Thoracic aorta (tissue), 2 donors: Measurements from ENCODE around the gene IFNAR1. TPM values are rescaled to one million over a fixed set of nuclear protein-coding genes. Genes with fewer than 3 reads are reported as not detected.
"Not testable (repeated sequence)": the region's sequence is repeated elsewhere in the genome, so short reads cannot be mapped to it uniquely, and the experiment has no call there.

ENCODE experiments used
- ATAC-seq: fragments of 150-250 bp; one replicate; pipeline ENCODE4 v1.8.0; 2017; ENCODE audit warnings: low read depth; ENCODE audit not compliant: insufficient number of reproducible peaks, low FRiP score
- DNase-seq: peaks from one replicate; pipeline ENCODE4 v3.0.0-alpha.2; 2020; ENCODE audit warnings: low spot score
- H3K27ac ChIP-seq, 2 donors: fragments of 200-600 bp; sonication (generic); 1 replicate in 1 of 2; 2 replicates in 1 of 2; pipeline ENCODE4 v1.5.1; 2016; ENCODE audit warnings: mild to moderate bottlenecking in 2 of 2, moderate library complexity in 2 of 2
- H3K27me3 ChIP-seq: fragments of 200-600 bp; sonication (generic); replicated peaks from 2 replicates; pipeline ENCODE4 v1.6.0; 2016; ENCODE audit warnings: mild to moderate bottlenecking; ENCODE audit not compliant: insufficient read depth
- H3K36me3 ChIP-seq: fragments of 200-600 bp; sonication (generic); one replicate; pipeline ENCODE4 v1.5.1; 2016
- H3K4me1 ChIP-seq, 2 donors: fragments of 200-600 bp; sonication (generic); 1 replicate in 1 of 2; 2 replicates in 1 of 2; pipeline versions ENCODE4 v1.5.1 to v1.6.0; 2016; ENCODE audit warnings: low read depth in 2 of 2, mild to moderate bottlenecking in 1 of 2; ENCODE audit not compliant: control insufficient read depth in 1 of 2
- H3K4me3 ChIP-seq: fragments of 200-600 bp; sonication (generic); 2 replicates; pipeline ENCODE4 v1.5.1; 2016; ENCODE audit warnings: mild to moderate bottlenecking
- H3K9me3 ChIP-seq: fragments of 200-600 bp; sonication (generic); 2 replicates; pipeline ENCODE4 v1.5.1; 2016
- CTCF ChIP-seq: fragments of 200-600 bp; sonication (generic); IDR thresholded peaks from one replicate; pipeline ENCODE4 v1.5.1; 2019; ENCODE audit warnings: antibody characterized with exemption
- total RNA-seq, 2 donors: library from RNA; depleted of rRNA; stranded (reverse); fragments of >200 nt; gene quantifications; one replicate each; pipeline versions ENCODE4 v1.1.0 to v1.2.3, GENCODE V29; 2016

Gene IFNAR1
- total RNA-seq, 2 donors from 2014 or later: 31.3 to 61.9 TPM

DNA sequence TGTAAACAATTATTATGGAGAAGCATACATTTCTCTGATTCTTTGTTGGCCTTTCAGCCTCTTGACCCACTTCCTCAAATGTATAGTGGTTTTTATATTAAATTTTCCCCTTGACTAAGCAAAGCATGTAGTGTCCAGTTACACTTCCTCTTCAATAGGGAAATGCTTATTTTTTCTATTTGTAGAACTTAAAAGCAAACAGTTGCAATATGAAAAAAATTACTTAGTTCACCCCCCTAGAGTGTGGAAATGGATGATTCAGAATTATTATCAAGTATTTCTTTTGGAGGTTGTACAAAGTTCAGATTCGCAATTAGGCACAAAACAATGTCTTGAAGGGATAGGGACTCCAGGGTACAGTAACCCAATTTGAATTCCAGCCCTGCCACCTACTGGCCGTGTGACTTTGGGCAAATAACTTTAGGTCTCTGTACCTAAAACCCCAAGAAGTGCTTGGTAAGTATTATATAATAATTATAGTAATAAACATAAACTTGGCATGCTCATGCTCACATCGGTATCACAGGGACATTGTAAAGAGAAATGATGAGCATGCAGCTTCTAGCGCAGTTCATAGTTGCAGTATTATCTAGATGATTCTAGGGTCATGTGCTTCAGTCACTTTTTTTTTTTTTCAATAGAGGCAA is 49.8 kb downstream of the IFNAR1 start:
- DNase-seq (no peak), ATAC-seq (no peak)
- peak; percentile 42 for TF ChIP-seq CTCF
- Histone ChIP-seq H3K9me3 (no peaks in the 10 kb centered on the region), H3K27ac (peak overlapping the region in 1 of 2 donors; percentile 55), H3K4me1 (peaks cover 4 to 15% of the 10 kb centered on the region in 2 donors), H3K4me3 (no peak overlapping the region), H3K27me3 (no peaks in the 10 kb centered on the region), H3K36me3 (no peaks in the 10 kb centered on the region)

DNA sequence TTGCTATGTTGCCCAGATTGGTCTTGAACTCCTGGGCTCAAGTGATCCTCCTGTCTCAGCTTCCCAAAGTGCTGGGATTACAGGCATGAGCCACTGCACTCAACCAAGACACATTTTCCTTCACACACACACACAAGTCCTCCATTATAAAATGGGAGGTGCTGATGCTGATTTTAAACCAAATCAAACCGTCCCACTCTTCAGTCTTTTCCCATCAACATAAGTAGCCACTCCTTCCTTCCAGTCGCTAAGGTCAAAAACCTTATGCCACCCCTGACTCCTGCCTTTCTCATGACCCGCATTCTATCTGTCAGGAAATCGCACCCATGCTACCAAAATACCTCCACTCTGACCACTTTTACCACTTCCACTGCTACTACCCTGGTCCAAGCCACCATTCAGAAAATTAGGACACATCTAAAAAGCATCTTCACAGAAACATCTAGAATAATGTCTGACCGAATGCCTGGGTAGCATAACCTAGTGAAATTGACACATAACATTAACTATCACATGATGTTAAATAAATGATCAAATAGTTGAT is 50.4 kb downstream of the IFNAR1 start:
- Histone ChIP-seq H3K27ac (no peak overlapping the region), H3K9me3 (no peaks in the 10 kb centered on the region), H3K36me3 (no peaks in the 10 kb centered on the region), H3K4me3 (no peak overlapping the region), H3K27me3 (no peaks in the 10 kb centered on the region), H3K4me1 (peaks cover 9 to 21% of the 10 kb centered on the region in 2 donors)
- ATAC-seq (no peak), DNase-seq (no peak)
- no peak for TF ChIP-seq CTCF

DNA sequence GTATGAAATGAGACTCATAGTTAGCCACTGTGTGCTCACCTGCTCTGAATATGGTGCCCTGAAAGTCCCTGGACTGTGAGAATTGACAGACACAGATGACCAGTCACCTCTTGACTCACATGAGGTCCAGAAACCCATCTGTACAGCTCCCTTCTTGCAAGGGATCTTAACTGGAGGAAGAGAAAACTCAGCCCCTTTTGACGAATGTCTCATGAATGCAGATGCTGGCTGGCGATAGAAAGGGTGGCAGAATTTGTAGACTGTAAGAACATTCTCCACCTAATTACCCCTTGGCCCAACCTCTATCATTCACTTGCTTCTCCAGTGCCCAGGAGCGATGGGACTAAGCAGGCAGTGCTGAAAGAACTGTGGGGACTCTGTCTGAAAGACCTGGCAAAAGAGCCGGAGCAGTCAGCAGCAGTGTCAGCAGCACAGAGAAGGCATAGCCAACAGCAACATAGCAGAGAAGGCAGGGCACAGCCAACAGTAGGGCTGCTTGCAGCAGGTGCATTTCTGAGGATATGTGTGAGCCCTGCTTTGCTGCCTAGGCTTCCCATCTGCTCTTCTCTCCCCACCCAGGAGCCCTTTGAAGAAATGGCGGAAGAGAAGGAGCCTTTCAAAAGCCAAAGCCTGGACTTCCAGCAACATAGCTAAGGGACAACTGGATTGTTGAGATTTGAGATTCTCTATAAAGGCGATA is 52.6 kb downstream of the IFNAR1 start:
- Histone ChIP-seq H3K27ac (no peak overlapping the region), H3K27me3 (no peaks in the 10 kb centered on the region), H3K4me3 (no peak overlapping the region), H3K4me1 (peaks cover 18 to 36% of the 10 kb centered on the region in 2 donors), H3K9me3 (no peaks in the 10 kb centered on the region), H3K36me3 (no peaks in the 10 kb centered on the region)
- no peak for TF ChIP-seq CTCF
- ATAC-seq (no peak), DNase-seq (no peak)

DNA sequence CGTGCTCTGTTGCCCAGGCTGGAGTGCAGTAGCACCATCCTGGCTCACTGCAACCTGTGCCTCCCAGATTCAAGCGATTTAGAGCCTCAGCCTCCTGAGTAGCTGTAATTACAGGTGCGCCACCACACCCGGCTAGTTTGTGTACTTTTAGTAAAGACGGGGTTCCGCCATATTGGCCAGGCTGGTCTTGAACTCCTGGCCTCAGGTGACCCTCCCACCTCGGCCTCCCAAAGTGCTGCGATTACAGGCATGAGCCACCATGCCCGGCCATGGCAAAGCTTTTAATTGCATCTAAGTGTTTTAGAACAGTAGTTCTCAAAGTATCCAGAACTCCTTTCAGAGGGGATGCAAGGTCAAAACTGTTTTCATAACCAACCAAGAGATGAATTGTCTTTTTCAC is 53.3 kb downstream of the IFNAR1 start:
- H3K9me3 ChIP-seq: no peaks in the 10 kb centered on the region
- H3K27me3 ChIP-seq: no peaks in the 10 kb centered on the region
- no peak for TF ChIP-seq CTCF
- ATAC-seq (no peak), DNase-seq (no peak)
- no peak overlapping the region for H3K4me3 ChIP-seq
- no peak overlapping the region for H3K27ac ChIP-seq
- H3K36me3 ChIP-seq: no peaks in the 10 kb centered on the region
- peaks cover 24 to 43% of the 10 kb centered on the region in 2 donors for H3K4me1 ChIP-seq

DNA sequence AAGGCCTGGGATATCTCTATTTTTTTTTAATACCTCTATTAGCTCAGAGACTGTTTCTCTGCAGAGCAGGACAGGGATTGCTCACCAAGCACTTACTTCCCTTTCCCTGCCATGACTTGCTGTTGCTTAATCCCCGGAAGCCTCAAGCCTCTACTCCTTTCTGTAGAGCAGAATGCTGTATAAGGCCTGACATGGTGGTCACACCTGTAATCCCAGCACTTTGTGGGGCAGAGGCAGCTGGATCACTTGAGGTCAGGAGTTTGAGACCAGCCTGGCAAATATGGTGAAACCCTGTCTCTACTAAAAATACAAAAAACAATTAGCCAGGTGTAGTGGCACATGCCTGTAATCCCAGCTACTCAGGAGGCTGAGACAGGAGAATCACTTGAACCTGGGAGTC is 55.2 kb downstream of the IFNAR1 start:
- not testable (repeated sequence) for DNase-seq

More for the DNA sequence above, 55.2 kb downstream of the IFNAR1 start:
- peak overlapping the region; percentile 85 to 93 for H3K27ac ChIP-seq
- peak; percentile 65 for ATAC-seq
- H3K9me3 ChIP-seq, H3K27me3 ChIP-seq, H3K4me3 ChIP-seq, H3K36me3 ChIP-seq: not testable (repeated sequence)
- peaks cover 24 to 52% of the 10 kb centered on the region in 2 donors for H3K4me1 ChIP-seq
